ENCODE measurements around the gene ZSCAN5B.

- TF ChIP-seq, protein P1, sequence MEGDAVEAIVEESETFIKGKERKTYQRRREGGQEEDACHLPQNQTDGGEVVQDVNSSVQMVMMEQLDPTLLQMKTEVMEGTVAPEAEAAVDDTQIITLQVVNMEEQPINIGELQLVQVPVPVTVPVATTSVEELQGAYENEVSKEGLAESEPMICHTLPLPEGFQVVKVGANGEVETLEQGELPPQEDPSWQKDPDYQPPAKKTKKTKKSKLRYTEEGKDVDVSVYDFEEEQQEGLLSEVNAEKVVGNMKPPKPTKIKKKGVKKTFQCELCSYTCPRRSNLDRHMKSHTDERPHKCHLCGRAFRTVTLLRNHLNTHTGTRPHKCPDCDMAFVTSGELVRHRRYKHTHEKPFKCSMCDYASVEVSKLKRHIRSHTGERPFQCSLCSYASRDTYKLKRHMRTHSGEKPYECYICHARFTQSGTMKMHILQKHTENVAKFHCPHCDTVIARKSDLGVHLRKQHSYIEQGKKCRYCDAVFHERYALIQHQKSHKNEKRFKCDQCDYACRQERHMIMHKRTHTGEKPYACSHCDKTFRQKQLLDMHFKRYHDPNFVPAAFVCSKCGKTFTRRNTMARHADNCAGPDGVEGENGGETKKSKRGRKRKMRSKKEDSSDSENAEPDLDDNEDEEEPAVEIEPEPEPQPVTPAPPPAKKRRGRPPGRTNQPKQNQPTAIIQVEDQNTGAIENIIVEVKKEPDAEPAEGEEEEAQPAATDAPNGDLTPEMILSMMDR (IDR thresholded peaks at IDR 0.05) = no peak
- TF ChIP-seq POLR2A (IDR thresholded peaks at IDR 0.05) = no peak
These were observed 42.4 kb downstream of the ZSCAN5B start for GRCh38 chr19:56155124-56155687.
